ENCODE data around the gene IL1RN. TPM values are rescaled to one million over a fixed set of nuclear protein-coding genes. Genes with fewer than 3 reads are reported as not detected.

The IL1RN gene
- polyA plus RNA-seq, 4 donors: 1.4 to 8.7 (median 5.1) TPM

DNA sequence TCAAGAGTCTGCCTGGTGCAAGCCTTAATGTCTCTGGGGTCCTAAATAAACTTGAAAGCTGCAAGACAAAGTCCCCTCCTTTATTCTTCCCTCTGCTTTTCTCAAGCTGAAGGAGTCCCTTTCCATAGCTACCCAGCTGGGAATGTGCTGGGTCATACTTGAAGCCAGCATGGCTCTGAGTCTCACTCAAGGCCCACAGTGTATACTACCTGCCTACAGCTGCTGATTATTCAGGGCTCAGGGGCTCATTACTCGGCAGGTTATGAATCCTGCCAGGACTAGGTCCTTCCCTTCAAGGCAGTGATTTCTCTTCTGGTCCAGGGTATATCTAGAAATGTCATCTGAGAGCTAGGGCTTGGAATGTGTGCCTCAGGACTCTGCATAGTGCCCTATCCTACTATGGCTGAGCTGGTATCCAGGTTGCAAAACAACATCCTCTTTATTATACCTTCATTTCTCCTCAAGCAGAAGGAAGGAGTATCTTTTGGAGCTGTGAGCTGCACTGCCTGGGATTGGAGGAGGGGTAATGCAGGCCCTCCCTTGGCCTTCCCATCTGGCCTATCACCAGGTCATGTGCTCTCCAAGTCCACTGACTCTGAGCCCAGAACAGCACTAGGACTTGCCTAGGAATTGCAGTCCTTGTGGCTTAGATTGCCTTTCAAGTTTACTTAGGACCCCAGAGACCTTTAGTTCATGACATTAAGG is 22.3 kb downstream of the IL1RN start:
- no peak for DNase-seq (ENCODE audit: low read depth in 4 of 4, low spot score in 3 of 4)

DNA sequence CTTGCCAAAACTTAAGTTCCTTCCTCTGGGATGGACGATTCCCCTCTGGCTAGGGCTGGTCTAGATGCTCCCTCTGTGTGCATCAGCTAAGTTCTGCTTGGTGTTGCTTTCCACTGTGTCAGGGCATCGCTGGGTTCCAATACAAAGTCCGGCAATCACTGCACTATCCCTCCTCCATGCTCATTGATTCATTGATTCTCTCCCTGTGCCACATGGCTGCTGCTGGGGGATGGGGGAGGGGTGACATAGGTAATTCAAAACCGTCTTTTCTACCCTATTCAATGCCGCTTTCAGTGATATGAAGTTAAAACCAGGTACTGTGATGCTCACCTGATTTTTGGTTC is 22.8 kb downstream of the IL1RN start:
- DNase-seq (ENCODE audit: low read depth in 4 of 4, low spot score in 3 of 4): no peak

DNA sequence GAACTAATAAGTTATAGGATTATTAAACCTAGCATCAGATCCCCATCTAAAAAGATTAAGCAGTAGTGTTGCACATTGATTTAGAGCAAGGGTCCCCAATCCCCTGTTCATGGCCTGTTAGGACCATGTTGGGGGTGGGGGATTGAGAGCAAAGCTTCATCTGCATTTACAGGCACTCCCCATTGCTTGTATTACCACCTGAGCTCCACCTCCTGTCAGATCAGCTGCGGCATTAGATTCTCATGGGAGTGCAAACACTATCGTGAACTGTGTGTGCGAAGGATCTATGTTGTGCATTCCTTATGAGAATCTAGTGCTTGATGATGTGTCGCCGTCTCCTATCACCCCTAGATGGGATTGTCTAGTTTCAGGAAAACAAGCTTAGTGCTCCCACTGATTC is 27.9 kb downstream of the IL1RN start:
- no peak for DNase-seq (ENCODE audit: low read depth in 4 of 4, low spot score in 3 of 4)

DNA sequence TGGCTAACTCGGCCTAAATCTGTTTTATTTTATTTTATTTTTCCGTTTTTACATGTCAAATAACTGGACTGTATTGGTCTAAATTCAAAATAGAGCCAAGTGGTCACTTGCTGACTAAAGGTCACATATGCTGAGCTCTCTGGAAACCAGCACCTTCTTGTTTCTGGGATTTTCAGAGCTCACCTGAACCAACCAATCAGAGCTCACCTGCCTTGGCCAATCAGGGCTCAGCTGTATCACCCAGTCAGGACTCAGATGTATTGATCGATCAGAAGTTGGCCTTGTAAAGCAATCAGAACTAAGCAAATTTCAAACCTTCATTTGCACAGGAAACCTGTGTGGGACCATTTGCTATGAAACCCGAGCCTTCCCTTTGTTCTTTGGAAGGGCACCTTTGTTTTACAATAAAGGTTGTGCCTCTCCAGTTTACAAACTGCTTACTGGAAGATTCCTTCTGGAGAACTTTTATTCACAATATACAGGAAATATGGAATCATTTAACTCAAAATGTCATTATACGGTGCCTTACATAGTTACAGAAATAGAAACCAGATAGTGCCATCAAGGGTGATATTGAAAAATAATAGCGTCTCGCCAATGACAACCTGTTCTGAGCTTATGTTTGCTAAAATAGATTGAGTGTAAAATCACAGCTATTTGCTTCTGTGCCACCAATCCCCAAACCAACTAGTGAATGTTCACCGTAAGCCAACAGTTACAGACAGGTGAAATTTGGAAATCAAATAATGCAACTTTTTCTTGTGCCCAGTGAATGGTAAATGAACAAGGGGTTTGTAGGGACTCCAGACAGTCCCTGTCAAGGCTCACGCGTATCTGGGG is 29.1 kb downstream of the IL1RN start:
- no peak for DNase-seq (ENCODE audit: low read depth in 4 of 4, low spot score in 3 of 4)

DNA sequence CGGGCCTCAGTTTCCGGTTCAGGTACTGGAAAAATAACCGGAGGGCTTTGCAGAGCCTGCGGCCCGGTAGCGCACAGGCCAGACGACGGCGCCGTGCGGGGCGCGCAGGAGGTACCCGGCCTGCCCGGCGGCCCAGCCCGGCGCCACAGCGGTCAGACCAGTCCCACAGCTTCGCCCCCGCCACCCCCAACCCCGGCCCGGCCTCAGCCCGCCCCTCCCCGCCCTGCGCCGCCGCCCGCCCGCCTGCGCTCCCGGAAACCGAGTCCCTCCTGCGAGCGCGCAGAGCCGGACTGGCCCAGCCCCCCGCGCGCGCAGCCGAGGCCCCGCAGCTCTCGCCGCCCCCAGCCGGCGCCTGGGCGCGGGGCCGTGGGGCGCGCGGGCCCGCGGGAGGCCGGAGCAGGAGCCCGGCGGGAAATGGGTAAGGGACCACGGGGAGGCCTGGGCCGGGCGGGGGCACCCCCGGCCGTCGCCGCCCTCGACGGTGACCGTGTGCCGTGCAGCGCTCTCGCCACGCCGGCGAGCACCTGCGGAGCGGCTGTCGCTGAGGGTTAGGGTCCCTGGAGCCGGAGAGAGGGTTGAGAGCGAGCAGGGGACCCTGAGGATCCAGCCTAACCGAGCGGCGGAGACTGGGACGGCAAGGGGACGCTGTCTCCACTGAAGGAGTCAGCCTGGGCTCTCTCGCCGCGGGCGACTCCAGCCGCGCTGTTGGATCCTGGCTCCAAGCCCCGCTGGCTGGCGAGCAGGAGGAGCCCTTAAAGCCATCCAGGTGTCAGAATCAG is 29.9 kb downstream of the IL1RN start:
- DNase-seq (ENCODE audit: low read depth in 4 of 4, low spot score in 3 of 4): no peak

DNA sequence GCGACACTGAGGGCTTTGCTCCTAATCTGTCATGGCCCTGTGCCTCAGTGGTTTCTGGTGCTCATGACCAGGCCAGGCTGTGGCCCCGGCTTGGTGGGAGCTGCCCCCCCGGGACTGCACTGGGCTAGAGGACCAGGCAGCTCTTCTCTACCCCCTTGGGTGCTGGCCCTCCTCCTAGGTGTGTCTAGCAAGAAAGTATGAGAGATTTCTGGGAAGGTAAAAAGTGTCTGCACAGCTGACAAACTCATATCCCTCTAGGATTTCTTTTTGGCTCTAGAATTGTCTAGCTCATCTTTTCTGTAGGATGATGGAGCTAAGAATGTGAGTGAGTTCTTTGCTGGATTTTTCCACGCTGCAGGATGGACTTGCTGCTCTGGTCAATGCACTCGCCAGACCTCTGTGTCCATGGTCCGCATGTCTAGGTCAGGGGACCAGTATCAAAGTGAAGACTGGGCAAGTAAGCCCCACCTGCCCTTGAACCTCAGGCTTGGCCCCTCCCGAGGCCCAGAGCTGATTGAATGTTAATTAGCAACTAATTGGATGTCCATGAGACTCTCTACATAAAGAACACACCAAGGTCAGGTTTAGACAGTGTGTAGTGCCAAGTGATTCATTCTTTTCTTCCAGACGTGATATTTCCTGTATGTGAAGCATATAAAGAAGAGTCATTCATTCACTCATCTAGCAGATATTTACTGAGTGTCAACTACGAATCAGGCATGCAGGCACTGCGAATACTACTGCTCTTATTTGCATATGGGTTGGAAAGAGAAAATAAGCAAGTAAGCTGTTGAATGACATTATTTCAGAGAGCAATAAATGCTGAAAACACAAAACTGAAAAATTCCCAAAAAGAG is 30.7 kb downstream of the IL1RN start:
- DNase-seq (ENCODE audit: low read depth in 4 of 4, low spot score in 3 of 4): no peak

DNA sequence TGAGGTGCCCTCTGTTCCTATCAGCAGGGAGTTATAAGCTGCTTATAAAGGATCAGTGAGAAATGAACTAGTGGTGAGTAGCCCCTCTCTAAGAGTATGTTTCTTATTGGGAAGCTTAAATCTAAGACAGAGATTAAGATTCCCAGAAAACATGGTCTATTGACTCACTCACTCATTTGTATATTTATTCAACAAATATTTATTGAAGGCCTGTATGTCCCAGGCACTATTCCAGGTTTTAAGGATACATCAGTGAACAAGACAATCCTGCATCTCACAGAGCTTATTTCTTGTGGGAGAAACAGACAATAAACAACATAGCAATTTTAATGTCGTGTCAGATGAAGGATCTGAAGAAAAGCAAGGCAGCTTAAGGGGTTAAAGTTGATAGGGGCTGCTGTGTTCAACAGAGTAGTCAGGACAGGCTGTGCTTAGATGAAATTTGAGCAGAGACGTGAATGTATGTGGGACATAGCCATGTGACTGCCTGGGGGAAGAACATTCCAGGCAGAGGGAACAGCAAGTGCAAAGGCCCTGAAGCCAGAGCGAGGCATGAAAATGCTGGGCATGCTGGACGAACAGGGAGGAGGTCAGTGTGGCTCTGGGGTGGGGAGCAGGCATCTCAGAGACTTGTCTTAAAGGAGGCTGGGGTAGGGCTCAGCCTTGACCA is 31.6 kb downstream of the IL1RN start:
- no peak for DNase-seq (ENCODE audit: low read depth in 4 of 4, low spot score in 3 of 4)

DNA sequence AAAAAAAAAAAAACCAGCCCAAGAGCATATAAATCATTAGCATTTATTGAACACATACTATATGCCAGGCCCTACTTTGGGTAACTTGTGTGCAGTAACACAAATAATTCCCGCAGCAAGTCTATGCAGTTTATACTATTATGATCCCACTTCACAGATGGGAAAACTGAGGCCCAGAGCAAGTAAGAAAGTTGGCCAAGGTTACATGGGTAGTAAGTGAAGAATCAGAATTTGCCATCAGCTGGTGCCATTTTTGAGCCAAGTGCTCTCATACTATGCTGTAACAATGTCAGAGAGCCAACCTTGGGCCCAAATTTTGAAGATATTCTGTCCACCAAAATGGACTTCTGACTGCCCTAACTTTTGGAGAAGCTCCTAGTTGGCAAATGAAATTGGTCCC is 32.9 kb downstream of the IL1RN start:
- DNase-seq (ENCODE audit: low read depth in 4 of 4, low spot score in 3 of 4): no peak

DNA sequence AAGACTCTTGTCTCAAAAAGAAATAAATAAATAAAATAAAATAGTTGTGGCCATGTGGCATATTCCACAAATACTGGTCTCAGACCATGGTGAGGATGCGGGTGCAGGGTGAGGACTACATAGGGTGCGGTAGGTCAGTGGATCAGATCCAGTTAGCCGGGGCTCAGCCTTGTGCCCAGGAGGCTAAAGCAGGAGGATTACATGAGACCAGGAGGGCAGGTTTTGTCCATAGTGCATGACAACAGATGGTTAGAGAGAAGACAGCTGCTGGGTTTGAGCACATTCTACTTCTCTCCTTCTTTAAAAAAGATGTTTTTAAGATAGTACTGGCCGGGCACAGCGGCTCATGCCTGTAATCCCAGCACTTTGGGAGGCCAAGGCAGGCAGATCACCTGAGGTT is 33.6 kb downstream of the IL1RN start:
- no peak for DNase-seq (ENCODE audit: low read depth in 4 of 4, low spot score in 3 of 4)

DNA sequence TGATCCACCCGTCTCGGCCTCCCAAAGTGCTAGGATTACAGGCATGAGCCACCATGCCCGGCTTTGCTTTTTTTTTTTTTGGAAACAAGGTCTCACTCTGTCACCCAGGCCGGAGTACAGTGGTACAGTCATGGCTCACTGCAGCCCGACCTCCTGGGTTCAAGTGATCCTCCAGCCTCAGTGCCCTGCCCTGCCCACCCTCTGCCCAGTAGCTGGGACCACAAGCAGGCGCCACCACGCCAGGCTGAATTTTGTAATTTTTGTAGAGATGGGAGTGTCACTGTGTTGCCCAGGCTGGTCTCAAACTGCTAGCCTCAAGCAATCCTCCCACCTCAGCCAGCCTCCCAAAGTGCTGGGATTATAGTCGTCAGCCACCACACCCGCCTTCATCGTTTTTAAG is 34.8 kb downstream of the IL1RN start:
- no peak for DNase-seq (ENCODE audit: low read depth in 4 of 4, low spot score in 3 of 4)

DNA sequence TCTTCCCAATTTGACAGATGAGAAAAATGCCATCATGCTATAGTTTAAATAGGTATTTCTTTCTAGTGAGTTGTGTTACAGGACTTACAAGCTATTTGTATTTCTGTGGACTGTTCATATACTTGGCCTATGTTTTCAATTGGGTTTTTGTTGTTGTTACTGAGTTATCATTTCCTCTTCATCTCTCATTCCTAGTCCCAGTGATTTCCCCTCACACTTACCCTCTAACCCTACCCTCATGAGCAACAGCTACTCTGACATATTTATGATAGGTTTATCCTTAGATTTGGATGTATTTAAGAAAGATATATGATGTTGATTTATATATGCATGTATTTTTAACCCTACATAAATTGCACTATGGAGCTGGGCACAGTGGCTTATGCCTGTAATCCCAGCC is 35.5 kb downstream of the IL1RN start:
- no peak for DNase-seq (ENCODE audit: low read depth in 4 of 4, low spot score in 3 of 4)

DNA sequence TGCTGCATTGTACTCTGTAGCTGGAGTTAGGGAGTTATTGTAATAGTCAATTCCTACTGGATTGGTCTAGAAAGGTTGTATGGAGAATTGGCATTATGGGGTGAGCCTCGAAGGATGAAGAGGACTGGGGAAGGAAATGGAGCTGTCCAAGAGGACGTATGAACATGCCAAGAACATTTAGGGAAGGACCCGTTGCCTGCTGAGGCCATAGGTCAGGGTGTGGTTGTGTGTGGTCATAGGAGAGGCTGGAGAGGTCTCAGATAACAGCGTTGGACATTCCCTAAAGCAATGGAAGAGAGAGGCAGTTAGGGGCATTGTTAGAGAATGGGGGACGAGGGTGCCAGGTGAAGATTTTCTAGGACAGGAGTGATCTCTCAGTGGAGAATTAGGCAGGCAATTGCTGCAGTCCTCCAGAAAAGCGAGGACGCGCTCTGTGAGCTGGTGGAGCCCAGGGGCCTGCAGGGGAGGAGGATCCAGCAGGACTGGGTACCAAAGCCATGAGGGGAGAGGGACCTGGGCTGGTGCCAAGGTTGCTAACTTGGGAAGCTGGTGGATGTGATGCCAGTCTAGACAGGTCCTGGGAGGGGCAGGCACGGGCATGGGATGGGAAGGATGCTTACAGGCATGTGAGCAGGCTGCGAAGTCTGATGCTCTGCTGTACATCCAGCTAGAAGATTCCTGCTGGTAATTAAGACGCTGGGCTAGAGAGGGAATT is 37.0 kb downstream of the IL1RN start:
- DNase-seq (ENCODE audit: low read depth in 4 of 4, low spot score in 3 of 4): no peak

DNA sequence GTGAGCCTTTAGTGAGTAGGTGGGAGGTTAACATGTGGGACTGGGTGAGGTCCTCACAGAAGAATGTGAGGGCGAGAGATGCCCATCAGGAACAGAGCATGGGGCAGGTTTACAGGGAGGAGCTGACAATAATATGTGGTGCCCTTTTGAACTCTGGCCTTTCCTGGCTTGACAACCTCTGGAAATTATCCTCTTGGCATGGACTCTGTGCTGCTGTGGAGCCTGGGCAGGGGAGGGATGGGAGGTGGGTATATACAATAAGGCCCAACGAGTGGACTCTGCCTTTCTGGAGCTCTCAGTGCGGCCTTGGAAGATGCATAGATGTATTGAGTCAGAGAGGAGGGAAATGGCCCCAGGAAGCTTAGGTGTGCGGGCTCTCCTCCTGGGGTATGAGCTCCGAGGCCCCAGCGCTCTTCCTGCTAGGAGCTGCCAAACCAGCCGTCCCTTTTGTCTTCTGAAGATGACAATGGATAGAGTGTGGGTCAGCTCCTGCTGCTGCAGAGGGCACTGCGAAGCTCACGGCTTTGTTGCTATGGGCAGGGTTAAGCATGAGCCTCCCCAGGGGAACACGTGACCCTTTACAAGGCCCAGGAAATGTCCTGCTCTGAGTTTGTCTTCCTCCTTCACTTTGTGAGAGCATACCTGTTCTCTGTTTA is 37.7 kb downstream of the IL1RN start:
- DNase-seq (ENCODE audit: low read depth in 4 of 4, low spot score in 3 of 4): no peak

DNA sequence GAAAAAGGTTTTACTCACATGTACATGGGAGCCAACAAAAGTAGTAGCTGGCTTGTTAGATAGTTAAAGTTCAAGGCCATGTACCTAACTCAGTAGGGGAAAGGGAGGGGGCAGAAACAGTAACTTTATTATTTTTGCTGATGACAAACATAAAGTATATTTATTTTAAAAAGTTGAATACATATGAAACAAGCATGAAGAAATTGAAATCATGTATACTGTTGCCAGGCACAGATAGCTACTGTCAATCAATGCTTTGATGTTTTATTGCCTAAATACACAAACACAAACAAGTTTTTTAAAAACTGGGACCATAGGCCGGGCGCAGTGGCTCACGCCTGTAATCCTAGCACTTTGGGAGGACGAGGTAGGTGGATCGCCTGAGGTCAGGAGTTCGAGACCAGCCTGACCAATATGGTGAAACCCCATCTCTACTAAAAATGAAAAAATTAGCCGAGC is 38.8 kb downstream of the IL1RN start:
- no peak for DNase-seq (ENCODE audit: low read depth in 4 of 4, low spot score in 3 of 4)

DNA sequence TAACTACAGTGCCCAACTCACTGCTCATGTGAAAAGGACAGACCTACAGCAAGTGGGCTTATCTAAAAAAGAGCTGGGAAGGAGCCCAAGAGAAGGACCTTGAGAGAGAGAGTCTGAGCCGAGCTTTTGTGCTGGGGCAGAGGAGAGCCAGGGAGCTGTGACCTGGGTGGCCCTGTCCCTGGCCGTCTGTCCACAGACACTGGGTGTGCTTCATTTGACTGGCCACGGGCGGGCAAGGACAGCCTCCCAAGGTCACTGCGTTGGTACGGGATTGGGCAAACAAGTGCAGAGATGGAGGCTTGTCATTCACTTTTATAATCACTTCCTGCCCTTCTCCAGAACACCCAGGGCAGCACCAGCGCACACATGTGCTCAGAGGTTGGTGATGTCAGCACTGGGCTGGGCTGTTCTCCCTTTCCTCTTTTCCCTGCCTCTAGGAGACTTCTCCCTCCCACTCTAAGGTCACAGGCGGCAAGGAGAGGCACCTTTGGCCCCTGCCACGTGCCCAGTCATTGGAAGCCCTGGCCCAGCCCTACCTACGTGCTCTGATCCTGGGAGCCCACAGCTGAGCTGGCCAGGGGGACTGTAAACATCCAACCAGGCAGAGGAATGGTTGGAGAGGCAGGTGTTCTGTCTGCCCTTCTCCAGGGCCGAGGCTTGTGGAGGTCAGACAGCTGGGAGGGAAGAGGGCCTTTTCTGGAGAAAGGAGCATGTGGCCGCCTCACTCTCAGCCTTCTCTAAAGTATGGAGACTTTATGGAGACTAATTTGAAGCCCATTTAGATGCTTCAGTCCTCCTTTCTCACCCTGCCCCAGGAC is 39.9 kb downstream of the IL1RN start:
- no peak for DNase-seq (ENCODE audit: low read depth in 4 of 4, low spot score in 3 of 4)

DNA sequence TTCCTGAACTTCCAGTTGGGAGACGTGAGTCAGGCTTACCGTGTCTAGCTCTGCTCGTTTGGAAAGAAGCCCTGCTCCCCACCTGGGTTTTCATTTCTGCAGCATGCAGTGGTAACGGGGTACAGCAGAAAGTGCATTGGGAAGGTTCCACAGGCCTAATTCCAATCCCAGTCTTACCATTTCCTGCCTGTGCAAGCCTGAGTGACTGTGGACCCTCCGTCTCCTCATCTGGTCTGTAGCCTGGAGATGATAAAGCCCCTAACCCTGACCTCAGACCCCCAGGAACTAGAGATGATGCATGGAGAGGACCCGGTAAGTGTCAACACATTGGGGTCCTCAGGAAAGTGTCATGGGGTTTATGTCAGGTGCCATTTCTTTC is 40.6 kb downstream of the IL1RN start:
- DNase-seq (ENCODE audit: low read depth in 4 of 4, low spot score in 3 of 4): no peak

DNA sequence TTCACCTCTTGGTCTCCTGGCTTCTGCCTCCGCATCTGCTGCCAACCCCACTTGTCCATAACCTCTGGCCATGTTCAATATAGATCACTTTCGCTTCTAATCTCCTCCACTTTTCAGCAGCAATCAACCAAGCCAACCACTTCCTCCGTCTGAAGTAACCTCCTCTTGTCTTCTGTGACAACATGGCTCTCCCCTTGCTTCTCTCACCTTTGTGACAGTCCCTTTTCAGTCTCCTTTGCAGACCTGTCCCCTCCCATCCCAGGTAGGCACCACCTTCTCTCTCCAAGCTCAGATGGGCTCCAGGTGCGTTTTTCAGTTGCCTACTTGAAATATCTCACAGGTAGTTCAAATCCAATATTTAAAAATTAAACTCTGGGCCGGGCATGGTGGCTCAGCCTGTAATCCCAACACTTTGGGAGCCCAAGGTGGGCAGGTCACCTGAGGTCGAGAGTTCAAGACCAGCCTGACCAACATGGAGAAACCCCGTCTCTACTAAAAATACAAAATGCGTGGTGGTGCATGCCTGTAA is 41.7 kb downstream of the IL1RN start:
- no peak for DNase-seq (ENCODE audit: low read depth in 4 of 4, low spot score in 3 of 4)

DNA sequence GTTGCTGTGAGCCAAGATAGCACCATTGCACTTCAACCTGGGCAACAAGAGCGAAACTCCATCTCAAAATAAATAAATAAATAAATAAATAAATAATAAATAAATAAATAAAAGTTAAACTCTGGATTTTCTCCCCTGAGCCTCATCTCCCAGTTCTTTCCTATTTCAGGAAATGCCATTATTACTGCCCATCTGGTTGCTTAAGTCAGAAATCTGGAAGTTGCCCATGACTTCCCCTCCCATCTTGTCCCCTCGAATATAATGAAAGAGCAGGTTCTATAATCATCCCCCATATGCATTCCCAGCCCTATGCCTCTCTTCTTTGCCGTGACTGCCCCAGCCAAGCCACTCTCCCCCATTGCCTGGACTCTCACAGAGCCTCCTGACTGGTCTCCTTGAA is 42.2 kb downstream of the IL1RN start:
- no peak for DNase-seq (ENCODE audit: low read depth in 4 of 4, low spot score in 3 of 4)
